HepG2 (cell line): ENCODE measurements around the gene SUSD2. TPM values are rescaled to one million over a fixed set of nuclear protein-coding genes. Genes with fewer than 3 reads are reported as not detected.

Experiments used
- IRX3 ChIP-seq: sonication (generic); formaldehyde crosslinking; IDR thresholded peaks from 2 replicates; pipeline ENCODE4 v1.8.1; 2023; ENCODE audit warnings: mild to moderate bottlenecking, low read depth, missing genetic modification reagents, borderline replicate concordance
- MXD4 ChIP-seq: IDR thresholded peaks from 2 replicates; pipeline ENCODE4 v1.6.1; 2016; ENCODE audit warnings: mild to moderate bottlenecking, missing biosample characterization, missing genetic modification reagents
- NR2F2 ChIP-seq: IDR thresholded peaks from 2 replicates; pipeline ENCODE4 v1.6.1; 2012; ENCODE audit warnings: low read depth, inconsistent platforms, borderline replicate concordance
- STAG1 ChIP-seq: sonication (generic); formaldehyde crosslinking; IDR thresholded peaks from 2 replicates; pipeline ENCODE4 v1.4.0; 2020; ENCODE audit warnings: missing genetic modification reagents
- XRCC5 ChIP-seq: fragments of 200-400 bp; formaldehyde crosslinking; optimal IDR thresholded peaks from 2 replicates; pipeline ENCODE3; 2017; ENCODE audit warnings: mild to moderate bottlenecking, low read length
- ZMYM4 ChIP-seq: sonication (generic); formaldehyde crosslinking; IDR thresholded peaks from 2 replicates; pipeline ENCODE4 v1.8.1; 2023; ENCODE audit warnings: mild to moderate bottlenecking, missing genetic modification reagents
- ZNF33A ChIP-seq: sonication (generic); formaldehyde crosslinking; IDR thresholded peaks from 2 replicates; pipeline ENCODE4 v1.5.1; 2020; ENCODE audit warnings: missing genetic modification reagents, mild to moderate bottlenecking, moderate library complexity, borderline replicate concordance
- polyA plus RNA-seq, 8 experiments: library from polyadenylated mRNA; depleted of rRNA in 3 of 8; stranded (reverse) in 7 of 8; unstranded in 1 of 8; fragments of >200 nt; fragmentation: Illumina TruSeq in 4 of 8; extraction: Trizol in 4 of 8; gene quantifications; 2 replicates each; pipeline versions ENCODE4 v1.2.1 to v1.2.3, GENCODE V29; 2011 to 2016; ENCODE audit warnings: low read depth in 4 of 8, missing spikeins in 1 of 8, mixed read lengths in 1 of 8; ENCODE audit not compliant: insufficient read depth in 1 of 8
- total RNA-seq, 5 experiments: library from RNA; depleted of rRNA; stranded (reverse); fragments of >200 nt; fragmentation: Illumina TruSeq; extraction: Trizol; gene quantifications; 2 replicates each; pipeline ENCODE4 v1.2.3, GENCODE V29; 2016; ENCODE audit warnings: low read depth in 1 of 5
- TF ChIP-seq, protein P1 (sequence below): sonication (generic); formaldehyde crosslinking; IDR thresholded peaks from 2 replicates; pipeline ENCODE4 v1.4.0; 2020; ENCODE audit warnings: missing genetic modification reagents
- TF ChIP-seq, protein P2 (sequence below): sonication (generic); formaldehyde crosslinking; IDR thresholded peaks from 2 replicates; pipeline ENCODE4 v1.4.0; 2020; ENCODE audit warnings: missing genetic modification reagents
- TF ChIP-seq, protein P3 (sequence below): sonication (generic); formaldehyde crosslinking; IDR thresholded peaks from 2 replicates; pipeline ENCODE4 v1.8.0; 2022; ENCODE audit warnings: mild to moderate bottlenecking, missing genetic modification reagents, borderline replicate concordance
- TF ChIP-seq, protein P4 (sequence below): sonication (generic); formaldehyde crosslinking; IDR thresholded peaks from 2 replicates; pipeline ENCODE4 v1.4.0; 2020; ENCODE audit warnings: low read depth, missing genetic modification reagents
- TF ChIP-seq, protein P5 (sequence below): sonication (generic); formaldehyde crosslinking; IDR thresholded peaks from 2 replicates; pipeline ENCODE4 v1.5.0; 2020; ENCODE audit warnings: missing genetic modification reagents, mild to moderate bottlenecking, borderline replicate concordance
- TF ChIP-seq, protein P6 (sequence below): sonication (generic); formaldehyde crosslinking; conservative IDR thresholded peaks from 2 replicates; pipeline ENCODE4 v1.8.0; 2022; ENCODE audit warnings: mild to moderate bottlenecking, moderate library complexity, missing genetic modification reagents

Gene SUSD2
- total and polyA plus RNA-seq, 2 of the 13 experiments (the other 11 are each of a cell fraction or from before 2014, with no cell fraction given), result 2.1 to 11.0 TPM

DNA sequence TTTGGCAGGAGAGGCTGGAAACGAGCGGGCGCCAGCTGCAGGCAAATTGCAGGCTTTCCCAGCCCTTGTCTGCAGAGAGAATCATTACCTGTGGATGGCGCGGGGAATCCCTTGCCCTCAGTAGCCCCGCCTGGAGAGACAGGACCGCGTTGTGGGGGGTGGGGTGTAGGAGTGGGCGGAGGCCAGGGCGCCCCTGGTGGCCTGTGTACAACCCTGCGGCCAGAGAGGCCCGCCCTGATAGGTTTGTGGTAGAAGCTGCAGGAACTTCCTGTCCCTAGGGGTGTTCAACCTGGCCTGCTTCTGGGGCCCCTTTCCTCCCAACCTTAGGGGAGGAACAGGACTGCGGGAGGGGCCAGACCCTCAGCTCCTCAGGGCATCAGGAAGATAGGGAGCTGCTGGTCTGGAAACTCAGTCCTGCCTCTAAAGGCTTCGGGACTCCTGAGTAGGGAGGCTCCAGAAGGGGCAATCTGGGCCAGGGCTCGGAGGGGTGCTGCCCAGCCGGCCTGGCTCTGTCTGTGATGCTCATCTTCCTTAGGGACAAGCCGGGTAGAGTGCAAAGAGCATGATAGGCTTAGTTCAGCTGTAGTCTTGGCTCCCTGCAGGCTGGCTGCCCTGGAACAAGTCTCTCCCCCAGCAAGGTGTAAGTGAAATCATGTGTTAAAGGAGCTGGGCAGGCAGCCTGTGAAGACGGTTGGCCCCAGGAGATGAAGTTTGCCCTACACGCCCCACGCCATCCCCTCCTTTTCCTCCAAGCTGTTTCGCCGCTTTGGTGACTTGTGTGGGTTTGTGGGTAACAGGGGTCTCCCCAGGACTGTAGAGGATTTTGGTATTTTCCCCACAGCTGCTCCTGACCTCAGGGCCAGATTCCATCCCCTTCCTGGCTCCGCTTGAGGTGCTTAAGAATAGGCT, 24.1 kb upstream of the SUSD2 start (continued):
- TF ChIP-seq, protein P1, sequence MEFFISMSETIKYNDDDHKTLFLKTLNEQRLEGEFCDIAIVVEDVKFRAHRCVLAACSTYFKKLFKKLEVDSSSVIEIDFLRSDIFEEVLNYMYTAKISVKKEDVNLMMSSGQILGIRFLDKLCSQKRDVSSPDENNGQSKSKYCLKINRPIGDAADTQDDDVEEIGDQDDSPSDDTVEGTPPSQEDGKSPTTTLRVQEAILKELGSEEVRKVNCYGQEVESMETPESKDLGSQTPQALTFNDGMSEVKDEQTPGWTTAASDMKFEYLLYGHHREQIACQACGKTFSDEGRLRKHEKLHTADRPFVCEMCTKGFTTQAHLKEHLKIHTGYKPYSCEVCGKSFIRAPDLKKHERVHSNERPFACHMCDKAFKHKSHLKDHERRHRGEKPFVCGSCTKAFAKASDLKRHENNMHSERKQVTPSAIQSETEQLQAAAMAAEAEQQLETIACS (CRISPR knock-in tag), result no peak
- TF ChIP-seq, protein P2, sequence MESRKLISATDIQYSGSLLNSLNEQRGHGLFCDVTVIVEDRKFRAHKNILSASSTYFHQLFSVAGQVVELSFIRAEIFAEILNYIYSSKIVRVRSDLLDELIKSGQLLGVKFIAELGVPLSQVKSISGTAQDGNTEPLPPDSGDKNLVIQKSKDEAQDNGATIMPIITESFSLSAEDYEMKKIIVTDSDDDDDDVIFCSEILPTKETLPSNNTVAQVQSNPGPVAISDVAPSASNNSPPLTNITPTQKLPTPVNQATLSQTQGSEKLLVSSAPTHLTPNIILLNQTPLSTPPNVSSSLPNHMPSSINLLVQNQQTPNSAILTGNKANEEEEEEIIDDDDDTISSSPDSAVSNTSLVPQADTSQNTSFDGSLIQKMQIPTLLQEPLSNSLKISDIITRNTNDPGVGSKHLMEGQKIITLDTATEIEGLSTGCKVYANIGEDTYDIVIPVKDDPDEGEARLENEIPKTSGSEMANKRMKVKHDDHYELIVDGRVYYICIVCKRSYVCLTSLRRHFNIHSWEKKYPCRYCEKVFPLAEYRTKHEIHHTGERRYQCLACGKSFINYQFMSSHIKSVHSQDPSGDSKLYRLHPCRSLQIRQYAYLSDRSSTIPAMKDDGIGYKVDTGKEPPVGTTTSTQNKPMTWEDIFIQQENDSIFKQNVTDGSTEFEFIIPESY (CRISPR knock-in tag), result peak; percentile 9; the same call in 1 of the 2 replicates
- TF ChIP-seq, protein P3, sequence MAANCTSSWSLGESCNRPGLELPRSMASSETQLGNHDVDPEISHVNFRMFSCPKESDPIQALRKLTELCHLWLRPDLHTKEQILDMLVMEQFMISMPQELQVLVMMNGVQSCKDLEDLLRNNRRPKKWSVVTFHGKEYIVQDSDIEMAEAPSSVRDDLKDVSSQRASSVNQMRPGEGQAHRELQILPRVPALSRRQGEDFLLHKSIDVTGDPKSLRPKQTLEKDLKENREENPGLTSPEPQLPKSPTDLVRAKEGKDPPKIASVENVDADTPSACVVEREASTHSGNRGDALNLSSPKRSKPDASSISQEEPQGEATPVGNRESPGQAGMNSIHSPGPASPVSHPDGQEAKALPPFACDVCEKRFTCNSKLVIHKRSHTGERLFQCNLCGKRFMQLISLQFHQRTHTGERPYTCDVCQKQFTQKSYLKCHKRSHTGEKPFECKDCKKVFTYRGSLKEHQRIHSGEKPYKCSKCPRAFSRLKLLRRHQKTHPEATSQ, result 0 out of 2 replicates have a peak, but pooled peaks have one; percentile 2
- TF ChIP-seq IRX3 (no peak), NR2F2 (no peak), MXD4 (CRISPR knock-in tag) (0 out of 2 replicates have a peak, but pooled peaks have one; percentile 37), ZMYM4 (CRISPR knock-in tag) (peak; percentile 60), ZNF33A (no peak), XRCC5 (peak; percentile 93), STAG1 (no peak)
- TF ChIP-seq, protein P4, sequence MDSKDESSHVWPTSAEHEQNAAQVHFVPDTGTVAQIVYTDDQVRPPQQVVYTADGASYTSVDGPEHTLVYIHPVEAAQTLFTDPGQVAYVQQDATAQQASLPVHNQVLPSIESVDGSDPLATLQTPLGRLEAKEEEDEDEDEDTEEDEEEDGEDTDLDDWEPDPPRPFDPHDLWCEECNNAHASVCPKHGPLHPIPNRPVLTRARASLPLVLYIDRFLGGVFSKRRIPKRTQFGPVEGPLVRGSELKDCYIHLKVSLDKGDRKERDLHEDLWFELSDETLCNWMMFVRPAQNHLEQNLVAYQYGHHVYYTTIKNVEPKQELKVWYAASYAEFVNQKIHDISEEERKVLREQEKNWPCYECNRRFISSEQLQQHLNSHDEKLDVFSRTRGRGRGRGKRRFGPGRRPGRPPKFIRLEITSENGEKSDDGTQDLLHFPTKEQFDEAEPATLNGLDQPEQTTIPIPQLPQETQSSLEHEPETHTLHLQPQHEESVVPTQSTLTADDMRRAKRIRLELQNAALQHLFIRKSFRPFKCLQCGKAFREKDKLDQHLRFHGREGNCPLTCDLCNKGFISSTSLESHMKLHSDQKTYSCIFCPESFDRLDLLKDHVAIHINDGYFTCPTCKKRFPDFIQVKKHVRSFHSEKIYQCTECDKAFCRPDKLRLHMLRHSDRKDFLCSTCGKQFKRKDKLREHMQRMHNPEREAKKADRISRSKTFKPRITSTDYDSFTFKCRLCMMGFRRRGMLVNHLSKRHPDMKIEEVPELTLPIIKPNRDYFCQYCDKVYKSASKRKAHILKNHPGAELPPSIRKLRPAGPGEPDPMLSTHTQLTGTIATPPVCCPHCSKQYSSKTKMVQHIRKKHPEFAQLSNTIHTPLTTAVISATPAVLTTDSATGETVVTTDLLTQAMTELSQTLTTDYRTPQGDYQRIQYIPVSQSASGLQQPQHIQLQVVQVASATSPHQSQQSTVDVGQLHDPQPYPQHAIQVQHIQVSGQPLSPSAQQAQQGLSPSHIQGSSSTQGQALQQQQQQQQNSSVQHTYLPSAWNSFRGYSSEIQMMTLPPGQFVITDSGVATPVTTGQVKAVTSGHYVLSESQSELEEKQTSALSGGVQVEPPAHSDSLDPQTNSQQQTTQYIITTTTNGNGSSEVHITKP, result no peak
- TF ChIP-seq, protein P5, sequence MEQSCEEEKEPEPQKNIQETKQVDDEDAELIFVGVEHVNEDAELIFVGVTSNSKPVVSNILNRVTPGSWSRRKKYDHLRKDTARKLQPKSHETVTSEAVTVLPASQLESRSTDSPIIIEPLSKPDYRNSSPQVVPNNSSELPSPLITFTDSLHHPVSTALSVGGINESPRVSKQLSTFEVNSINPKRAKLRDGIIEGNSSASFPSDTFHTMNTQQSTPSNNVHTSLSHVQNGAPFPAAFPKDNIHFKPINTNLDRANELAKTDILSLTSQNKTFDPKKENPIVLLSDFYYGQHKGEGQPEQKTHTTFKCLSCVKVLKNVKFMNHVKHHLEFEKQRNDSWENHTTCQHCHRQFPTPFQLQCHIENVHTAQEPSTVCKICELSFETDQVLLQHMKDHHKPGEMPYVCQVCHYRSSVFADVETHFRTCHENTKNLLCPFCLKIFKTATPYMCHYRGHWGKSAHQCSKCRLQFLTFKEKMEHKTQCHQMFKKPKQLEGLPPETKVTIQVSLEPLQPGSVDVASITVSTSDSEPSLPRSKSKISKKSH (CRISPR knock-in tag), result no peak
- TF ChIP-seq, protein P6, sequence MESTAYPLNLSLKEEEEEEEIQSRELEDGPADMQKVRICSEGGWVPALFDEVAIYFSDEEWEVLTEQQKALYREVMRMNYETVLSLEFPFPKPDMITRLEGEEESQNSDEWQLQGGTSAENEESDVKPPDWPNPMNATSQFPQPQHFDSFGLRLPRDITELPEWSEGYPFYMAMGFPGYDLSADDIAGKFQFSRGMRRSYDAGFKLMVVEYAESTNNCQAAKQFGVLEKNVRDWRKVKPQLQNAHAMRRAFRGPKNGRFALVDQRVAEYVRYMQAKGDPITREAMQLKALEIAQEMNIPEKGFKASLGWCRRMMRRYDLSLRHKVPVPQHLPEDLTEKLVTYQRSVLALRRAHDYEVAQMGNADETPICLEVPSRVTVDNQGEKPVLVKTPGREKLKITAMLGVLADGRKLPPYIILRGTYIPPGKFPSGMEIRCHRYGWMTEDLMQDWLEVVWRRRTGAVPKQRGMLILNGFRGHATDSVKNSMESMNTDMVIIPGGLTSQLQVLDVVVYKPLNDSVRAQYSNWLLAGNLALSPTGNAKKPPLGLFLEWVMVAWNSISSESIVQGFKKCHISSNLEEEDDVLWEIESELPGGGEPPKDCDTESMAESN (CRISPR knock-in tag), result peak; percentile 58; the same call in 1 of the 2 replicates
